ENCODE data around the gene XKR3.
"Not testable (repeated sequence)": the region's sequence is repeated elsewhere in the genome, so short reads cannot be mapped to it uniquely, and the experiment has no call there.

- not testable (repeated sequence) for TF ChIP-seq CTCF, POLR2A (IDR thresholded peaks at IDR 0.05)
Measured at GRCh38 chr22:16747266-16748159, 77.7 kb downstream of the XKR3 start.
